Amygdala (tissue), 56 donors: ENCODE results near the gene PLCB1.

Source experiments
- DNase-seq, 56 donors: peaks; one replicate each; lab custom pipeline; 2025; lab: John Stamatoyannopoulos, UW

Gene PLCB1

GRCh38 chr20:8471465-8471864 lies 339.4 kb downstream of the PLCB1 start:
- no peak for DNase-seq

- DNase-seq: no peak
Measured at GRCh38 chr20:8473459-8473858, 341.4 kb downstream of the PLCB1 start.

GRCh38 chr20:8474027-8474668 lies 342.1 kb downstream of the PLCB1 start:
- no peak for DNase-seq

GRCh38 chr20:8476021-8476420 lies 344.0 kb downstream of the PLCB1 start:
- no peak for DNase-seq

GRCh38 chr20:8480597-8480996 lies 348.5 kb downstream of the PLCB1 start:
- DNase-seq: no peak

- DNase-seq: no peak
Measured at GRCh38 chr20:8487696-8488095, 355.6 kb downstream of the PLCB1 start.

- DNase-seq: no peak
Measured at GRCh38 chr20:8489094-8489883, 357.2 kb downstream of the PLCB1 start.

GRCh38 chr20:8490076-8490830 lies 358.2 kb downstream of the PLCB1 start:
- DNase-seq: no peak

- no peak for DNase-seq
Measured at GRCh38 chr20:8492173-8492572, 360.1 kb downstream of the PLCB1 start.

GRCh38 chr20:8498571-8498970 lies 366.5 kb downstream of the PLCB1 start:
- DNase-seq: no peak

- no peak for DNase-seq
Measured at GRCh38 chr20:8504030-8504429, 372.0 kb downstream of the PLCB1 start.

- no peak for DNase-seq
Measured at GRCh38 chr20:8505476-8506200, 373.6 kb downstream of the PLCB1 start.

- DNase-seq: no peak
Measured at GRCh38 chr20:8507231-8507630, 375.2 kb downstream of the PLCB1 start.

GRCh38 chr20:8509809-8510208 lies 377.7 kb downstream of the PLCB1 start:
- DNase-seq: no peak

GRCh38 chr20:8510808-8511207 lies 378.7 kb downstream of the PLCB1 start:
- DNase-seq: no peak

GRCh38 chr20:8512003-8512402 lies 379.9 kb downstream of the PLCB1 start:
- DNase-seq: no peak

GRCh38 chr20:8515810-8516435 lies 383.9 kb downstream of the PLCB1 start:
- no peak for DNase-seq

- no peak for DNase-seq
Measured at GRCh38 chr20:8518878-8519277, 386.8 kb downstream of the PLCB1 start.

- DNase-seq: no peak
Measured at GRCh38 chr20:8519887-8520286, 387.8 kb downstream of the PLCB1 start.

GRCh38 chr20:8522168-8522567 lies 390.1 kb downstream of the PLCB1 start:
- DNase-seq: no peak
